ENCODE measurements around the gene SRD5A1.

SRD5A1 gene, protein sequence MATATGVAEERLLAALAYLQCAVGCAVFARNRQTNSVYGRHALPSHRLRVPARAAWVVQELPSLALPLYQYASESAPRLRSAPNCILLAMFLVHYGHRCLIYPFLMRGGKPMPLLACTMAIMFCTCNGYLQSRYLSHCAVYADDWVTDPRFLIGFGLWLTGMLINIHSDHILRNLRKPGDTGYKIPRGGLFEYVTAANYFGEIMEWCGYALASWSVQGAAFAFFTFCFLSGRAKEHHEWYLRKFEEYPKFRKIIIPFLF

GRCh38 chr5:6632888-6633468 is at the start of gene SRD5A1, which contains the start of gene NSUN2:
TSS of gene SRD5A1 (plus strand) at chr5:6633440. CDS start at chr5:6633577, 137 bp downstream.
TSS of gene NSUN2 (minus strand) at chr5:6633044. CDS start at chr5:6632979, 65 bp downstream.
- DNase-seq, result peak; percentile 96

DNA sequence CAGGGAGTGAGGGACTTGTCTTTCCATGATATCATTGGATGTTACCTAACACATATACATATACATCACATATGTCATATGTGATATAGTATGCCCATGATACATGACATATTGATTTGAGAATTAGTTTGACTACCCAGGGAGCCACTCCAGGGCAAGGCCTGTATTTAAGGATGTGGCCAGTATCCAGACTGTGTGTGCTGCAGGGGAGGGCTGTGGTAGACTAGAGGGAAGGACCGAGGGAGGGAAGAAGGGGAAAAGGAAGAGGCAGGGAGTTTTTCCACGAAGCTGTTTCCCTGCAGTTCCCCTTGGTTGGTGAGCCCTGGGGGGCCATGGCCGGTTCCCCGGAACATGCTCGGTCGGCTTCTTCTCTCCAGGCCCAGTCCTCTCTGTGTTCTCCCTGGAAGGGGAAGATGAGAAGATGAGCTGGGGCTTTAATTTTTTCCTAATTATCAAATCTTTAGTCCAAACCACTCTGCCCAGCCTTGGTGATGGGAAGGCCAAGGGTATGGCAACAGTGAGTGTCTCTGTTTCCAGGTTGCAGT is 49.1 kb upstream of the SRD5A1 start:
- no peak for DNase-seq

DNA sequence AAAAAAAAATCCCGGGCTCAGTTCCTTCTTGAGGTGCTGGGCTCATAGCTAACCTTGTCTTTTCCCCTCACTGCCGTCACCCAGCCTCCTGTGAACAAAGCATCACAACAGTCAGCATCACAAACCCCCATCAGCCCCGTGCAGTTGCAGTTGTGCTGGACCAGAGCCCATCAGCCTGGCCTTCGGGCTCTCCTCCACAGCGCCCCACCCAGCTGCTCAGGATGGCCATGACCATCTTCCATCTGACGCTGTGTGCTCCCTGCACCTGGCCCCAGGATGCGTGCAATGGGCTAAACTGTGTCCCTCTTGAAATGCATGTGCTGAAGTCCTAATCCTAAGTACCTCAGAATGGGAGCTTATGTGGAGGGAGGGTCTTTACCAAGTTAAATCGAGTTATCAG is 48.5 kb upstream of the SRD5A1 start:
- DNase-seq, result no peak

DNA sequence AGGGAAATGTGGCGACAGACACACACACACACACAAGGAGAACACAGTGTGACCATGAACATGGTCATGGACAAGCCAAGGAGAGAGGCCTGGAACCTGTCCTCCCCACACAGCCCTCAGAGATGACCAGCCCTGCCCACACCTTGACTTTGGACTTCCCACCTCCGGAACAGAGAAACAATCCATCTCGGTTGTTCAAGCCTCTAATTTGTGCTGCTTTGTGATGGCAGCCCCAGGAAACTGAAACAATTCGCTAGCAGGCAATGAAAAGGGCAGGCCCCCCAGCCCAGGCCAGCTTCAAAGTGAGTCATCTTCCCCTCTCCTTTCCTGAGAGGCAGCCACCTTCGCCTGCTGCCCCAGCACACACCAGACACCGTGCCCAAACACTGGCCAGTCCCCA is 48.1 kb upstream of the SRD5A1 start:
- no peak for DNase-seq

GRCh38 chr5:6585939-6586646 is 47.1 kb upstream of the SRD5A1 start:
- DNase-seq, result no peak

GRCh38 chr5:6586647-6587042 is 46.6 kb upstream of the SRD5A1 start:
- no peak for DNase-seq

DNA sequence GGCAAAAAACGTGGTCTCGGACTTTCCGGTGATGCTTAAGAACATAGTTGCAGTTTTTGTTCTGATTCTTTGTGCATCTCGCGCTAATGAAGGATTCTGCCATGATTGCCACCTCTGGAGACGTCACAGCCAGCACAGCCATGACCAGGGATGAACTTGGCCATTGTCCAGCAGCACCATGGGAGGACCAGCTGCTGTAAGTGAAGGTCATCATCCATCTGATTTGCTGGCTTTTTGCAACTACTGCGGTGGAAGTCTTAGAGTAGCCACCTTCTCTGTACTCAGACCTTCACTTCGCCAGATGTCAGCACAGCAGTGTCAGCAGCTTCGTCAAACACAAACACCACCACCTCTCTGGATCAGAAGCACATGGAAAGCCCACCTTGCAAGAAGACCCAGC is 46.1 kb upstream of the SRD5A1 start:
- DNase-seq, result peak; percentile 31

DNA sequence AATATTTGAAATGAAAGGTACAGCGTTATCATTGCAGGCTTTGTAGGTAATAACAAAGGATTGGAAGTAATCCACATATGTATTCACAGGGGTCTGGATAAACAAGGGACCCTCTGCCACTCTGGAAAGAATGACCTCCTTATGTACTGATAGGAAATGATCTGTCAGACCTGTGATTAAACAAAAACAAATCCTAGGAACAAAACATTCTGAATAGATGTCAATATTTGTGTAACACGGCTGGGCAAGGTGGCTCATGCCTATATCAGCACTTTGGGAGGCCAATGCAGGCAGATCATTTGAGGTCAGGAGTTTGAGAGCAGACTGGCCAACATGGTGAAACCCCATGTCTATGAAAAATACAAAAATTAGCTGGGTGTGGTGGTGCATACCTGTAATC is 42.7 kb upstream of the SRD5A1 start:
- no peak for DNase-seq

DNA sequence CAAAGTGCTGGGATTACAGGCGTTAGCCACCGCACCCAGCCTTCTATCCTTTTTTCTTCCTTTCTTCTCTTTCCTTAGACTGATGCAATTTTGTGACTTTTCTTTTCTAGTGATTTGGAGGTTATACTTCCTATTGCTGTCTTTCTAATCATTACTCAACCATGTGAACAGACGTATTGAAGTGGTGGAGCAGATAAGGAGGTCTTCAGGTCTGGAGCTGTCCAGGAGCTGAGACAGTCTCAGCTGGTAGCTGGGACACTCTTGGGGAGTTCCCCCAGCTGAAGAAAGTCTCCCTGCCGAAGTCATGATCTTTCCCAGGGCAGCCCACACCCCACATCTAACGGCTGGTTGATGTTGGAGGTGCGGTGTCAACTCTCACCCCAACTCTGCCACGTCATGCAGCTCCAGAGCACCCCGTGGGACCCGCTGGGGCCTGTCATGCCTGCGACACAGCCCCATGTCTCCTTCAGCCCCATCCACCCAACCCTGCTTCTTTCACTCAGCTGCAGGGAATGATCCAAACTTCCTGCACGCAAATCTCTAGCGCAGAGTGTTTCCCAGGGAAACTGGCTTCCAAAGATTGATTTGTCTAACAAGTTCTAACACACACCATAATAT is 41.5 kb upstream of the SRD5A1 start:
- DNase-seq, result no peak

DNA sequence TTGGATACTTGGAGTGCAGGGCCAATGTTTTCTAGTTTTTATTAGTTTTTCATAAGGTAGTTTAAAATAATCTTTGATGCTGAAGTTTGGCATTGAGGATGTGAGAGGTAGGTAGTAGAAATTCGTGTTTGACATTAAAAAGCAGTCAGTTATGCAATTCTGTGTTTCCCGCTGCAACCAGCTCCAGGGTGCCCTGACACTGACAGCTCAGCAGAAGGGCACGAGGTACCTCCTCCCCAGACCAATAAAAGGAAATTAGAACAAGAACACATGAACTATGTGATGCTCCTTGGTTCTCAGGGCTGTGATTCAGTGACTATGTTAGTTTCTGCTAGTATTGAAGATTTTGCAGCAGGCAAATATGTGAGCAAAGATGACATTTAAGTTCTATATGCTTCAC is 40.6 kb upstream of the SRD5A1 start:
- DNase-seq, result no peak

GRCh38 chr5:6593148-6594016 is 39.9 kb upstream of the SRD5A1 start:
- no peak for DNase-seq

DNA sequence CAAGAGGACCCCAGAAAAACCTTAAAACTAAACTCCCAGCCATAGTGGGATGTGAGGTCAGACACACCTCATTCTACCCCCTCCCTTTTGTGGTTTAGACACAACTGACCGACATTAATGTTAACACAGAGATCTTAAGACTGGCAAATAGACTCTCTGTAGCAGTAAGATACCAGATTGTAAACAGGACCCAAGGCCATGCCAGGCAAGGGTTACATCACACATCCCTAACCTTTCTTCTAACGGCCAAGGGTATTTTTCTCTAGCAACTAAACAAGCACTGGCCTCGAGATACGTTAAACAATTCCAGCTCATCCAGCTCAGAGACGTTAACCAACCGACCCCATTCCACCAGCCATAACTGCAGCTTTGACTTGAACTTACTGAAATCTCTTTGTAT is 39.2 kb upstream of the SRD5A1 start:
- DNase-seq, result no peak

- no peak for DNase-seq
These were observed 37.8 kb upstream of the SRD5A1 start for GRCh38 chr5:6595405-6595804.

- DNase-seq, result no peak
These were observed 36.9 kb upstream of the SRD5A1 start for GRCh38 chr5:6596388-6596787.

- DNase-seq, result no peak
These were observed 35.7 kb upstream of the SRD5A1 start for GRCh38 chr5:6597557-6597956.

- DNase-seq, result no peak
These were observed 34.8 kb upstream of the SRD5A1 start for GRCh38 chr5:6598351-6598900.

DNA sequence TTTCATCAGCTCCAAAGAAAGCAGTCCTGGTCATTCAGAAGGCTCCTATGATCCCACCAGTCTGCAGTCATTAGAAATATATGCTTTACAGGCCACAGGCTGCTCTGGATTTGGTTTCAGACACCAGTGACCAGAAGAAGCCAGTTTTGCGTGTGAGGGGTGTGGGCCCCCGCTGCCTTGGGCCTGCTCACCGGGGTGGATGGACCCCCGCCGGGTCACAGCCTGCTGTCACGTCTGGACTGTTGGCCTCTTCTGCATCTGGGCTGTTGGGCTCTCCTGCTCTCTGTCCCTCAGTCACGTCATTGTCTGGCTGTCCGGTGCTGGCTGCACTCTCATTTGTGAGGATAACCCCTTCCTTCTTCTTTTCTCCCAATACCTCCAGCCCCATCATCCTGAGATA is 33.5 kb upstream of the SRD5A1 start:
- DNase-seq, result no peak

DNA sequence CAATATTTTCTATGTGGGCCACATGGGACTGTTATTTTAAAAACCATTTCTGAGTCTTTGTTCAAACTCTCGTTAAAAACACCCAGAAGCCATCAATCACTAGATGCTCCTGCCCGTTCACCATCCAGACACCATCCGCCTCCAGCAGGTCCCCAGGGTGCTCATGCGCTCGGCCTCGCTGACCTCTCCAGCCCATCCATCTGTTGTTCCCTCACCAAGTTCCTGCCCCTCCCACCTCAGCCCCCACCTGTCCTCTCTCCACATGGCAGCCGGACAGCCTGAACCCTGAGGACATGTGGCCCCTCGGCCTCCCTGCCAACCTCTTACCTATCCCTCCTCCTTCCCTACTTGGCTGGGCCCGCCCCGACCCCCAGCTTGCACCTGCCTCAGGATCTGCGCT is 32.0 kb upstream of the SRD5A1 start:
- peak; percentile 74 for DNase-seq

DNA sequence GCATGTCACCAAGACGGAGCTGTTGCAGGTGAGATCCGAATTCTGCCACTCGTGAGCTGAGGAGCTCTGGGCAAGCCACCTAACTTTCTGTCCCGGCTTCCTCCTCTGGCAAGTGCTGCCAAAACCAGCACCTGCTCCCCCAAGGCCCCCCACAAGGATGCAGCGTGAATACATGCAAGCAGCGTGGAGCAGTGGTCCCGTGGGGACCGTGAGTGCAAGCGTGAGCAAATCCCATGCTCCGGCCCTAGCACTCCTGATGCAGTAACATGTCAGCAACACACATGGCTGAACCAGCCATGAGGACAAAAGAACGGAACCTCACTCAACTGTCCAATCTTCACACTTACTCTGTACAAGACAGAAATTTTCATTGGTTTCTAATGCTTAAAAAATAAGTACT is 31.4 kb upstream of the SRD5A1 start:
- peak; percentile 42 for DNase-seq

GRCh38 chr5:6602441-6602840 is 30.8 kb upstream of the SRD5A1 start:
- no peak for DNase-seq

- no peak for DNase-seq
These were observed 29.6 kb upstream of the SRD5A1 start for GRCh38 chr5:6603643-6604042.

DNA sequence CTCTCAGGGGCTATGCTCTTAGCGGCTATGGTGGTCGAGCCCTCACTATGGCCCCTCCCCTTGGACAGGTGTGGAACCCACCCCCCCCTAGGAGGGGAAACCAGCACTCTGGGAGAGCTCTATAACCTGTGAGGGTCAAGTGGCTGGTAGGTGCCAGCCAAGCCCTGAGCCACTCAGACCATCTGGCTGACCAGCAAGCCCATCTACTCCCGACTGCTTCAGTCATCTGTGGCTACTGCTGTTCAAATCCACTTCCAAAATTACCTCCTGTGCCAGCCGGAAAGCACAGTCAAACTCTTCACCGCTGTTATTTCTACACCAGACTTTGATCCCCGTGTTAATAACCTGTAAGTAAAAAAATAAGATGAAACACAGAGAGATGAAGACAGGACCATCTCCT is 28.9 kb upstream of the SRD5A1 start:
- DNase-seq, result no peak

Measured in NCI-H69 (cell line).